ENCODE data around the gene PTCD2. TPM values are rescaled to one million over a fixed set of nuclear protein-coding genes. Genes with fewer than 3 reads are reported as not detected.

The PTCD2 gene
- total and polyA plus RNA-seq, 9 of the 15 experiments (the other 6 are each of a cell fraction or from before 2014, with no cell fraction given), result 11.9 to 28.5 (median 18.6) TPM

- TF ChIP-seq, protein P1, sequence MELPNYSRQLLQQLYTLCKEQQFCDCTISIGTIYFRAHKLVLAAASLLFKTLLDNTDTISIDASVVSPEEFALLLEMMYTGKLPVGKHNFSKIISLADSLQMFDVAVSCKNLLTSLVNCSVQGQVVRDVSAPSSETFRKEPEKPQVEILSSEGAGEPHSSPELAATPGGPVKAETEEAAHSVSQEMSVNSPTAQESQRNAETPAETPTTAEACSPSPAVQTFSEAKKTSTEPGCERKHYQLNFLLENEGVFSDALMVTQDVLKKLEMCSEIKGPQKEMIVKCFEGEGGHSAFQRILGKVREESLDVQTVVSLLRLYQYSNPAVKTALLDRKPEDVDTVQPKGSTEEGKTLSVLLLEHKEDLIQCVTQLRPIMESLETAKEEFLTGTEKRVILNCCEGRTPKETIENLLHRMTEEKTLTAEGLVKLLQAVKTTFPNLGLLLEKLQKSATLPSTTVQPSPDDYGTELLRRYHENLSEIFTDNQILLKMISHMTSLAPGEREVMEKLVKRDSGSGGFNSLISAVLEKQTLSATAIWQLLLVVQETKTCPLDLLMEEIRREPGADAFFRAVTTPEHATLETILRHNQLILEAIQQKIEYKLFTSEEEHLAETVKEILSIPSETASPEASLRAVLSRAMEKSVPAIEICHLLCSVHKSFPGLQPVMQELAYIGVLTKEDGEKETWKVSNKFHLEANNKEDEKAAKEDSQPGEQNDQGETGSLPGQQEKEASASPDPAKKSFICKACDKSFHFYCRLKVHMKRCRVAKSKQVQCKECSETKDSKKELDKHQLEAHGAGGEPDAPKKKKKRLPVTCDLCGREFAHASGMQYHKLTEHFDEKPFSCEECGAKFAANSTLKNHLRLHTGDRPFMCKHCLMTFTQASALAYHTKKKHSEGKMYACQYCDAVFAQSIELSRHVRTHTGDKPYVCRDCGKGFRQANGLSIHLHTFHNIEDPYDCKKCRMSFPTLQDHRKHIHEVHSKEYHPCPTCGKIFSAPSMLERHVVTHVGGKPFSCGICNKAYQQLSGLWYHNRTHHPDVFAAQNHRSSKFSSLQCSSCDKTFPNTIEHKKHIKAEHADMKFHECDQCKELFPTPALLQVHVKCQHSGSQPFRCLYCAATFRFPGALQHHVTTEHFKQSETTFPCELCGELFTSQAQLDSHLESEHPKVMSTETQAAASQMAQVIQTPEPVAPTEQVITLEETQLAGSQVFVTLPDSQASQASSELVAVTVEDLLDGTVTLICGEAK (IDR thresholded peaks at IDR 0.05), result no peak
- TF ChIP-seq, protein P1 (CRISPR knock-in tag; IDR thresholded peaks at IDR 0.05), result no peak
- TF ChIP-seq POLR3A (IDR thresholded peaks at IDR 0.05; ENCODE audit: borderline replicate concordance, extremely low read depth, insufficient read depth, insufficient read length) (no peak), ZNF707 (CRISPR knock-in tag; conservative IDR thresholded peaks at IDR 0.05) (no peak), FOXJ3 (CRISPR knock-in tag; IDR thresholded peaks at IDR 0.05) (no peak), ZNF79 (CRISPR knock-in tag; IDR thresholded peaks at IDR 0.05; ENCODE audit: low read depth) (no peak), NCOA6 (IDR thresholded peaks at IDR 0.05) (no peak), NONO (IDR thresholded peaks at IDR 0.05; ENCODE audit: low read depth in 2 of 2, low read length in 1 of 2) (no peak), MXD1 (CRISPR knock-in tag; IDR thresholded peaks at IDR 0.05; ENCODE audit: borderline replicate concordance, poor library complexity, severe bottlenecking) (no peak), RERE (CRISPR knock-in tag; IDR thresholded peaks at IDR 0.05; ENCODE audit: borderline replicate concordance) (no peak)
- TF ChIP-seq, protein P2, sequence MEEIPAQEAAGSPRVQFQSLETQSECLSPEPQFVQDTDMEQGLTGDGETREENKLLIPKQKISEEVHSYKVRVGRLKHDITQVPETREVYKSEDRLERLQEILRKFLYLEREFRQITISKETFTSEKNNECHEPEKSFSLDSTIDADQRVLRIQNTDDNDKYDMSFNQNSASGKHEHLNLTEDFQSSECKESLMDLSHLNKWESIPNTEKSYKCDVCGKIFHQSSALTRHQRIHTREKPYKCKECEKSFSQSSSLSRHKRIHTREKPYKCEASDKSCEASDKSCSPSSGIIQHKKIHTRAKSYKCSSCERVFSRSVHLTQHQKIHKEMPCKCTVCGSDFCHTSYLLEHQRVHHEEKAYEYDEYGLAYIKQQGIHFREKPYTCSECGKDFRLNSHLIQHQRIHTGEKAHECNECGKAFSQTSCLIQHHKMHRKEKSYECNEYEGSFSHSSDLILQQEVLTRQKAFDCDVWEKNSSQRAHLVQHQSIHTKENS (CRISPR knock-in tag; IDR thresholded peaks at IDR 0.05), result no peak
Measured at GRCh38 chr5:72302171-72302570, 18.0 kb upstream of the PTCD2 start (continued).
